Stimulated activated CD4-positive, alpha-beta T cell treated with anti-CD3 and anti-CD28 coated beads, TNF-alpha, amount 100 ng/mL, for 24 hours (primary cell): Measurements from ENCODE around the gene F13A1.

Source experiments
- DNase-seq, 3 experiments: peaks; one replicate each; pipeline ENCODE4 v3.0.0-alpha.2; 2020; ENCODE audit warnings: low read depth in 3 of 3

The F13A1 gene

GRCh38 chr6:6243846-6244245 is 76.6 kb downstream of the F13A1 start:
- no peak for DNase-seq

- DNase-seq, result no peak
Observed at GRCh38 chr6:6239598-6240581, 80.6 kb downstream of the F13A1 start.

- DNase-seq, result no peak
Observed at GRCh38 chr6:6236730-6237469, 83.6 kb downstream of the F13A1 start.

GRCh38 chr6:6235786-6236185 is 84.7 kb downstream of the F13A1 start:
- no peak for DNase-seq

- DNase-seq, result no peak
Observed at GRCh38 chr6:6234963-6235362, 85.5 kb downstream of the F13A1 start.

- no peak for DNase-seq
Observed at GRCh38 chr6:6230286-6230685, 90.2 kb downstream of the F13A1 start.

DNA sequence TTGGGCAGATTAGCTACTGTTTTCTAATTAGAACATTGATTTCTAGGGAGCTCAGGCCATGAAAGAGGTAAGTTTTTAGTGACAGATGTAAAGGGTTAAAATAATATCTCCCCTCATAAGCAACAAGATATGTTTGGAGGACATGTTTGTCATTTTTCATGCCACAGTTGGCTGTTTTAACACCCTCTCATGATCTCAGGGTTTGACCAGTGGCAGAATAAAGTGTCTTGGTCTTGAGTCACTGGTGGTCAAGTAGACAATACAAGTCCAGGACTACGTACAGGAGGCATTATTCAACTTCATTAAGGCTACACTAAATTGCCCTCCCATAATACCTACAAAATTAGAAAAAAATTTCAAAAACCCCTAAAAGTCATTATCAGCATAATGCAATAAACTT is 92.6 kb downstream of the F13A1 start:
- DNase-seq, result no peak

DNA sequence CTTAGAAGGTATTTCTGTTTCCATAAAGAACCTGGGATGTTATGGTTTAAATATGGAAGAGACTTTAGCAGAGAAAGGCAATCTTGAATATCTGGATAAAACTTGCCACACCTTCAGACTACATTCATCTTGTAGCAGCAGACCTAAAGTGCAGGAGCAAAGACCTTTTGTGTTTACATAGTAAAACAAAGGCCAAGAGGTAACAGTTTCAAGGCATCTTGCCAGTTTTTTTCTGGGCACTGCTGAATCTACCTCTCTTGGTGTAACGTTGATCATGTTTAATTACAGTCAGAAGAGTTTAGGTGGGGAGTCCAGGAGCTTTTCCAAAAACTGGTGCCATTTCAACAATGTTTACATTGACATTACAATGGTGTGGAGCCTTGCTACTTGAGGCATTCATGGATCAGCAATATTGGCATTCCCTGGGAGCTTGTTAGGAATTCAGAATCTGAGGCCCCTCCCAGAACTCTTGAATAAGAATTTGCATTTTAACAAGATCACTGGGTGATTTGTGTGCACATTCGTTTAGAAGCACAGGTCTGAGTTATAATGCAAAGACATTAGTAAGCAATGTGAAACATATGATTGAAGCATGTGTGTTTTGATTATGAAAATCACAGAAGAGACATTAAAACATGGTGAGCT is 94.5 kb downstream of the F13A1 start:
- no peak for DNase-seq

- DNase-seq, result no peak
Observed at GRCh38 chr6:6224933-6225486, 95.5 kb downstream of the F13A1 start.

DNA sequence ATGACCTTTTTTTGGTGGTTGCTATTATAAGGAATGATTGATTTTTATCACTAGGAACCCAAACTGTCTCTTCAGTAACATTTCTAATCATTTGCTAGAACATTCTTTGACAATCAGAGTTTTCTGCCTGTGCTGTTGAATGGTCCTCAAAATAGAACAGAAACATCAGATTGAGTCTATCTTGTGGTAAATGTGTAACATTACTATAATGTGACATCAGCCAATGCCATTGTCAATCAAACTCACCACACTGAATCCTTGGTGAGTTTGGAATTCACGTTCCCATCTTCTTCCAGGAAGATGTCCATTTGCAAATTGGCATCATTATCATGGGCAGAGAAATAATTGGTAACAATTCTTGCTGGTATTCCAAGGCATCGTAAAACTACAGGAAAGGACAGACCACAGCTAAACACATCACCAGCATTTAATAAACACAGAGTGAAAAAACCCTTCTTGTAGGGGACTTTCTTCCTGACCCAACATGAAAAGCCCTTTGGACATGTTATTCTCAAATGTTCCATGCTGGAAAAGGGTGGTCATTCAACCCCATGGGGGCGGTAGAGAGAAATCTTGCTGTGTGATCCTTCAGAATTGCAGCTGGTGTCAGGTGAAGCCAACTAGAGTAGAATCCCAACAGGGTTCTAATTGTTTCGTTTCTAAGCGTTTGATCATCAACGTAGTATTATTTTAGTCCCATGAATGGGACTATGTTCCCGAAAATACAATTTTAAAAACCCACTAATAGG is 98.5 kb downstream of the F13A1 start:
- no peak for DNase-seq

GRCh38 chr6:6220718-6221117 is 99.7 kb downstream of the F13A1 start:
- DNase-seq, result no peak

DNA sequence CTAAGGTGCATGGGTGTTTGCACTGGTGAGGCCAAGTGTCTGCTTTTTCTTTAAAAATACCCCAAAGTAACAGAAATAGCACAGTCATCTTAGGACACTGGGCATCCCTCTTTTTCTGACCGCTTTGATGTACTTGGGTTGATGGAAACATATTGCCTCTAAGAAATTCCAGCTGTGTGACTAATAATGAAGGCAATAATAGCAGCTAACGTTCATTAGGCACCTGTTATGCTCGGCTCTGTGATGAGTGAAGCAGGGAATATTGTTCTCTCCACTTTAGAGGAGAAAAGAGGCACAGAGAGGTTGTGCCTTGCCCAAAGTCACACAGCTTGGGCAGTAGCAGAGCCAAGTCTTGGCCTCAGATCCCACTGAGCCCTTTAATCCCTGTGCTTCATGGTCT is 100.7 kb downstream of the F13A1 start:
- no peak for DNase-seq

- no peak for DNase-seq
Observed at GRCh38 chr6:6218759-6219085, 101.7 kb downstream of the F13A1 start.

DNA sequence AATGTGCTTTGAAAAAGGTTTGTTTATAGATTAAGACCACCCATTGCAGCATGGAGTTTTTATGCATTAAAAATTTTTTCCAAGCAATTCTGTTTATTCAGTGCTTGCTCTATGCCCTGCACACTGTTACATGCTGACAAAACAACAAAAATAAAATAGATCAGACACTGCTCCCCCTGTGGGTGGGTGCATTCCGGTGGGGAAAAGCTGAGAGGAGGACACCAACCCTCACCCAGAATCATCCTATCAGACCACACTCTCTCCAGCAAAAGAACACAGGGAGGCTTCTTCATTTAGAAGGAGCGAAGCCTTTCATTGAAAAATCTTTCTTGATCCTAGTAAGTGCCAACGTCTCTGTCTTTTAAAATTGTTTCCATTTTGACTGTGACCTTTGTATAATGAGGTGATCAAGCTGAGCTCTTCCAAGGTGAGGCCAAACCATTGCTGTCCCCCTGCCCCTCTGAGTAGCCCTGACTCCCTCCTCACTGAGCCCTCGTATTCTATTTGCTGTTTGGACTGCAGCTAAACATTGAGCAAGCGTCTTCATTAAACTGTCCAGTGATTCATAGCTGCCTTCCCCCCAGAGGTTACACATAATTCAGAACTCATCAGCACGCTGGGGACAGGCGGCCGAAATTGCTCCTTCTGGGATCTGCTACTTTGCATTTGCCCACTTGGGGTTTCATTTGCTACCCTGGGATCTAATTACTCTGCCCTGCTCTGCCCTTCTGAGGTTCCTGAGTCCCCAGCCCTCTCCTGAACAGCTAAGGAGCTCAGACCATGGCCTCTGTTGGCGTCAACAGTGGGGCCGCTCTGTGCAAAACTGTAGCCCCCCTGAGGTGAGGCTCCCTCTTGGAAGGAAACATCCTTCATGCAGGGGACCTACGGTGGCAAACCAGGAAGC is 102.4 kb downstream of the F13A1 start:
- no peak for DNase-seq

DNA sequence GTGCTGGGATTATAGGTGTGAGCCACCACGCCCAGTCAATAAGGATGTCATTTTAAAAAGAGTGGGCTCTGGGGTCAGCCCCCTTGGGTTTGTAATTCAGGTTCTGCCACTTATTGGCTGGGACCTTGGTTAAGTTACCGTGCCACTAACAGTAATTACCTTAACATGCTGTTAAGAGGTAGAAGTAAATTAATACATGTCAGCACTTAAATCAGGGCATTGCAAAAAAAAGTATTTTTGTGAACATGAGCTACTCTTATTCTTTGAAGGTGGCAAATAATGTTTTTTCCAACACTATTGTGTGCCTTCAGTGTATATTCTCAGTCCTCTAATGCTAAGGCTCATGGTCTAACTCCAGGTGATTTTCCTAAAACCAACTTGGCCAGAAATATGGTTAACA is 109.5 kb downstream of the F13A1 start:
- DNase-seq, result no peak

GRCh38 chr6:6202886-6203285 is 117.6 kb downstream of the F13A1 start:
- DNase-seq, result no peak

- no peak for DNase-seq
Observed at GRCh38 chr6:6201200-6201599, 119.3 kb downstream of the F13A1 start.

DNA sequence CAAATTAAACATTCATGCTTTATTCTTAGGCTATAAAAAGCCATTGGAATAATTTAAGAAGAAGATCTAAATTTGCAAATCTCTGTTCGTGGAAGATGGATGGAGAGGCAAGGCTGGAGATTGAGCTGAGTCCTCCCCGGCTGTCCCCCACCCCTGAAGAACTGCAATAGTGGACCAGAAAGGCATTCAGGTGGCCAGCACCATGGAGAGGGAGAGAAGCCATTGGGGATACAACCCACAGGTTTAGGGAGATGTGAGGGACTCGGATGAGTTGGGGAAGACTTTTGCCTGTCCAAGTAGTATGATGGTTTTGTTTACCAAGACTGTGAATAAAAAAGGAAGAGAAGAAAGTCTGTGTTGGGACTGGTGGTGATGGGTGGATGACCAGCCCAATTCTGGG is 120.8 kb downstream of the F13A1 start:
- DNase-seq, result no peak

DNA sequence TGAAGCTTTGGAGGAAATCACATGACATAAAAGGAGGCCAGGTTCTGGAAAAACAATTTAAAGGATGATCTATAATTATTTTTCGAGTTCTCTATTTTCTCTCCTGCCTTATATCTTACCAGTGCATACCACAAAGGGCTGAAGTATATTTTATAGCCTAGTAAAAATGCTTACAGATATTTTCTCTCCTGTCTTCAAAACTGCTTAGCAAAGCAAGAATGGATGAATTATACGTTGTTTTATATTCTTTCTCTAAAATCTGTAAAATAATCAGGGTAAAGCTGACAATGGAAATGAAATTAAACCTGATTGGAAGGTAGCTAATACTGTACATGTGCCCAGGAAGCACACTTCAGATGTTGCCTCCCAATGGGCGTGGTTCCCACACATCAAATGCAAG is 123.7 kb downstream of the F13A1 start:
- no peak for DNase-seq

GRCh38 chr6:6195080-6195479 is 125.4 kb downstream of the F13A1 start:
- no peak for DNase-seq
